GM21360 (cell line): ENCODE data around the gene RPL22.

Experiments
- ATAC-seq: cut with Tn5 transposase; IDR thresholded peaks from one replicate; pipeline ENCODE4 v1.9.1; 2021; ENCODE audit warnings: mild to moderate bottlenecking, moderate library complexity; ENCODE audit not compliant: unreplicated experiment

Gene RPL22

GRCh38 chr1:6175411-6175828, 24.0 kb downstream of the RPL22 start:
- ATAC-seq = no peak

GRCh38 chr1:6174621-6175410, 24.6 kb downstream of the RPL22 start:
- ATAC-seq = no peak

- ATAC-seq = no peak
Observed at GRCh38 chr1:6172549-6172948, 26.8 kb downstream of the RPL22 start.

GRCh38 chr1:6171548-6172124, 27.8 kb downstream of the RPL22 start:
- ATAC-seq = no peak

- no peak for ATAC-seq
Observed at GRCh38 chr1:6170742-6171201, 28.6 kb downstream of the RPL22 start.

- ATAC-seq = no peak
Observed at GRCh38 chr1:6170116-6170741, 29.2 kb downstream of the RPL22 start.

- no peak for ATAC-seq
Observed at GRCh38 chr1:6168947-6169586, 30.3 kb downstream of the RPL22 start.

GRCh38 chr1:6167391-6168303, 31.7 kb downstream of the RPL22 start:
- no peak for ATAC-seq

- no peak for ATAC-seq
Observed at GRCh38 chr1:6166655-6167390, 32.6 kb downstream of the RPL22 start.

- ATAC-seq = no peak
Observed at GRCh38 chr1:6166221-6166620, 33.2 kb downstream of the RPL22 start.

GRCh38 chr1:6165441-6165985, 33.9 kb downstream of the RPL22 start:
- ATAC-seq = no peak

- no peak for ATAC-seq
Observed at GRCh38 chr1:6165027-6165426, 34.4 kb downstream of the RPL22 start.

- no peak for ATAC-seq
Observed at GRCh38 chr1:6163973-6164617, 35.3 kb downstream of the RPL22 start.

GRCh38 chr1:6163191-6163972, 36.0 kb downstream of the RPL22 start:
- no peak for ATAC-seq

- no peak for ATAC-seq
Observed at GRCh38 chr1:6162773-6163172, 36.6 kb downstream of the RPL22 start.

GRCh38 chr1:6162341-6162740, 37.1 kb downstream of the RPL22 start:
- ATAC-seq = no peak

GRCh38 chr1:6158181-6158580, 41.2 kb downstream of the RPL22 start:
- no peak for ATAC-seq

- ATAC-seq = no peak
Observed at GRCh38 chr1:6157528-6158174, 41.7 kb downstream of the RPL22 start.
